GM21447 (cell line): ENCODE results near the gene EFCAB13.

ENCODE experiments used
- ATAC-seq: cut with Tn5 transposase; IDR thresholded peaks from one replicate; pipeline ENCODE4 v1.9.1; 2021; ENCODE audit not compliant: unreplicated experiment

EFCAB13 gene

GRCh38 chr17:47291242-47291873 lies 32.4 kb upstream of the EFCAB13 start:
- ATAC-seq, result no peak

- no peak for ATAC-seq
Measured at GRCh38 chr17:47292206-47292605, 31.5 kb upstream of the EFCAB13 start.

- no peak for ATAC-seq
Measured at GRCh38 chr17:47295037-47295873, 28.5 kb upstream of the EFCAB13 start.

GRCh38 chr17:47295874-47296255 lies 27.9 kb upstream of the EFCAB13 start:
- ATAC-seq, result no peak

- ATAC-seq, result no peak
Measured at GRCh38 chr17:47297661-47298400, 25.9 kb upstream of the EFCAB13 start.

- ATAC-seq, result no peak
Measured at GRCh38 chr17:47298712-47299111, 25.0 kb upstream of the EFCAB13 start.

- ATAC-seq, result no peak
Measured at GRCh38 chr17:47299239-47299910, 24.4 kb upstream of the EFCAB13 start.

GRCh38 chr17:47300718-47301117 lies 23.0 kb upstream of the EFCAB13 start:
- ATAC-seq, result no peak

- no peak for ATAC-seq
Measured at GRCh38 chr17:47301161-47301560, 22.6 kb upstream of the EFCAB13 start.

- ATAC-seq, result no peak
Measured at GRCh38 chr17:47301831-47302230, 21.9 kb upstream of the EFCAB13 start.

GRCh38 chr17:47304186-47304585 lies 19.6 kb upstream of the EFCAB13 start:
- no peak for ATAC-seq

- ATAC-seq, result no peak
Measured at GRCh38 chr17:47305302-47305923, 18.3 kb upstream of the EFCAB13 start.

GRCh38 chr17:47310186-47310733 lies 13.5 kb upstream of the EFCAB13 start:
- ATAC-seq, result no peak

- no peak for ATAC-seq
Measured at GRCh38 chr17:47311420-47311819, 12.3 kb upstream of the EFCAB13 start.

GRCh38 chr17:47315451-47316266 lies 8.1 kb upstream of the EFCAB13 start:
- ATAC-seq, result no peak

GRCh38 chr17:47316311-47316710 lies 7.4 kb upstream of the EFCAB13 start:
- no peak for ATAC-seq

GRCh38 chr17:47317119-47317518 lies 6.6 kb upstream of the EFCAB13 start:
- ATAC-seq, result no peak

GRCh38 chr17:47318197-47318918 lies 5.4 kb upstream of the EFCAB13 start:
- no peak for ATAC-seq

- ATAC-seq, result no peak
Measured at GRCh38 chr17:47320879-47321502, 2.8 kb upstream of the EFCAB13 start.
